ENCODE data around the gene EI24. TPM values are rescaled to one million over a fixed set of nuclear protein-coding genes. Genes with fewer than 3 reads are reported as not detected.
A peak's percentile ranks its signal among the peaks of the same experiment; 100 is the strongest.

The EI24 gene
- total and polyA plus RNA-seq, 9 of the 15 experiments (the other 6 are each of a cell fraction or from before 2014, with no cell fraction given) = 50.4 to 260 (median 168) TPM

DNA sequence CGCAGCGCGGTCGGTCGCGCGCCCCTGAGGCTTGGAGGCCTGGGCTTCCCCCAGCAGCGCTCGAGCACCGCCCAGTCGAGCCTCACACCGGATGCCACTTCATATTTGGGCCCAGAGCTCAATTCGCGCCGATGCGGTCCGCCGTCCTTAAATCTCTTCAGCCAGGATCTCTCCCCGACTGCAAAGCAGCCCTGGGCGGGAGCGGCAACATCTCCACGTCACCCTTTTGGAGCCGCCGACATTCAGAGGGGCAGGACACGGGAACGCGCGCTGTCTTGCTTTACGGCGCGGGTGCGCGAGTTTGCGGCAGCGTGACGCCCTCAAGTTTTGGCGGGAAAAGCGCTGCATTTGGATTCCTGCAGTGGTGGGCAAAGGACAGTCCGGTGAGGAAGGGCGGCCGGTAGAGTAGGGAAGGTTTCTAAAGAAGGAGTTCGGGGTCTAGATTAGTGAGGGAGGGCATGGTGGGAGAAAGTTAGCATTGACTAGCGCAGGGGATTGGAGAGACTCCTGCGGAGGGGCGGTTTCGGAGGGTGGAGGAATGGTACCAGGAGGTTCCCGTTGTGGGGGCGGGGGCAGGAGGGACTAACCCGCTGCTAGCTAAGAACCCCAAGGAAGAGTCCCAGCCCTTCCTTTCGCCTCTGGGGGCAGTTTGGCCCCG lies 56.5 kb downstream of the EI24 start (continued):
- TF ChIP-seq, protein P1, sequence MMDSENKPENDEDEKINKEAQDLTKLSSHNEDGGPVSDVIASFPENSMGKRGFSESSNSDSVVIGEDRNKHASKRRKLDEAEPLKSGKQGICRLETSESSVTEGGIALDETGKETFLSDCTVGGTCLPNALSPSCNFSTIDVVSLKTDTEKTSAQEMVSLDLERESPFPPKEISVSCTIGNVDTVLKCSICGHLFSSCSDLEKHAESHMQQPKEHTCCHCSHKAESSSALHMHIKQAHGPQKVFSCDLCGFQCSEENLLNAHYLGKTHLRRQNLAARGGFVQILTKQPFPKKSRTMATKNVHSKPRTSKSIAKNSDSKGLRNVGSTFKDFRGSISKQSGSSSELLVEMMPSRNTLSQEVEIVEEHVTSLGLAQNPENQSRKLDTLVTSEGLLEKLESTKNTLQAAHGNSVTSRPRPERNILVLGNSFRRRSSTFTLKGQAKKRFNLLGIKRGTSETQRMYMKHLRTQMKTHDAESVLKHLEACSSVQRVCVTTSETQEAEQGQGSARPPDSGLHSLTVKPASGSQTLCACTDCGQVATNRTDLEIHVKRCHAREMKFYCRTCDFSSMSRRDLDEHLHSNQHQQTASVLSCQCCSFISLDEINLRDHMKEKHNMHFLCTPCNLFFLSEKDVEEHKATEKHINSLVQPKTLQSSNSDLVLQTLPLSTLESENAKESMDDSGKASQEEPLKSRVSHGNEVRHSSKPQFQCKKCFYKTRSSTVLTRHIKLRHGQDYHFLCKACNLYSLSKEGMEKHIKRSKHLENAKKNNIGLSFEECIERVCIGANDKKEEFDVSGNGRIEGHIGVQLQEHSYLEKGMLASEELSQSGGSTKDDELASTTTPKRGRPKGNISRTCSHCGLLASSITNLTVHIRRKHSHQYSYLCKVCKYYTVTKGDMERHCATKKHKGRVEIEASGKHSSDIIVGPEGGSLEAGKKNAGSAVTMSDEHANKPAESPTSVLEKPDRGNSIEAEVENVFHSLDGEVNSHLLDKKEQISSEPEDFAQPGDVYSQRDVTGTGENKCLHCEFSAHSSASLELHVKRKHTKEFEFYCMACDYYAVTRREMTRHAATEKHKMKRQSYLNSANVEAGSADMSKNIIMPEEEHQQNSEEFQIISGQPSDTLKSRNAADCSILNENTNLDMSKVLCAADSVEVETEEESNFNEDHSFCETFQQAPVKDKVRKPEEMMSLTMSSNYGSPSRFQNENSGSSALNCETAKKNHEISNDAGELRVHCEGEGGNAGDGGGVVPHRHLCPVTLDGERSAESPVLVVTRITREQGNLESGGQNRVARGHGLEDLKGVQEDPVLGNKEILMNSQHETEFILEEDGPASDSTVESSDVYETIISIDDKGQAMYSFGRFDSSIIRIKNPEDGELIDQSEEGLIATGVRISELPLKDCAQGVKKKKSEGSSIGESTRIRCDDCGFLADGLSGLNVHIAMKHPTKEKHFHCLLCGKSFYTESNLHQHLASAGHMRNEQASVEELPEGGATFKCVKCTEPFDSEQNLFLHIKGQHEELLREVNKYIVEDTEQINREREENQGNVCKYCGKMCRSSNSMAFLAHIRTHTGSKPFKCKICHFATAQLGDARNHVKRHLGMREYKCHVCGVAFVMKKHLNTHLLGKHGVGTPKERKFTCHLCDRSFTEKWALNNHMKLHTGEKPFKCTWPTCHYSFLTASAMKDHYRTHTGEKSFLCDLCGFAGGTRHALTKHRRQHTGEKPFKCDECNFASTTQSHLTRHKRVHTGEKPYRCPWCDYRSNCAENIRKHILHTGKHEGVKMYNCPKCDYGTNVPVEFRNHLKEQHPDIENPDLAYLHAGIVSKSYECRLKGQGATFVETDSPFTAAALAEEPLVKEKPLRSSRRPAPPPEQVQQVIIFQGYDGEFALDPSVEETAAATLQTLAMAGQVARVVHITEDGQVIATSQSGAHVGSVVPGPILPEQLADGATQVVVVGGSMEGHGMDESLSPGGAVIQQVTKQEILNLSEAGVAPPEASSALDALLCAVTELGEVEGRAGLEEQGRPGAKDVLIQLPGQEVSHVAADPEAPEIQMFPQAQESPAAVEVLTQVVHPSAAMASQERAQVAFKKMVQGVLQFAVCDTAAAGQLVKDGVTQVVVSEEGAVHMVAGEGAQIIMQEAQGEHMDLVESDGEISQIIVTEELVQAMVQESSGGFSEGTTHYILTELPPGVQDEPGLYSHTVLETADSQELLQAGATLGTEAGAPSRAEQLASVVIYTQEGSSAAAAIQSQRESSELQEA (IDR thresholded peaks at IDR 0.05; ENCODE audit: low read depth) = peak; percentile 88
- TF ChIP-seq ELF1 (tag; IDR thresholded peaks at IDR 0.05) (no peak), ATF7 (IDR thresholded peaks at IDR 0.05) (peak; percentile 90), SNIP1 (IDR thresholded peaks at IDR 0.05; ENCODE audit: low read depth) (no peak; the same call in 1 of the 2 replicates), TCF7L2 (IDR thresholded peaks at IDR 0.05; ENCODE audit: low read depth, low read length) (no peak), ETV1 (tag; conservative IDR thresholded peaks at IDR 0.05; ENCODE audit: low read depth) (peak; percentile 83)
- TF ChIP-seq, protein P2, sequence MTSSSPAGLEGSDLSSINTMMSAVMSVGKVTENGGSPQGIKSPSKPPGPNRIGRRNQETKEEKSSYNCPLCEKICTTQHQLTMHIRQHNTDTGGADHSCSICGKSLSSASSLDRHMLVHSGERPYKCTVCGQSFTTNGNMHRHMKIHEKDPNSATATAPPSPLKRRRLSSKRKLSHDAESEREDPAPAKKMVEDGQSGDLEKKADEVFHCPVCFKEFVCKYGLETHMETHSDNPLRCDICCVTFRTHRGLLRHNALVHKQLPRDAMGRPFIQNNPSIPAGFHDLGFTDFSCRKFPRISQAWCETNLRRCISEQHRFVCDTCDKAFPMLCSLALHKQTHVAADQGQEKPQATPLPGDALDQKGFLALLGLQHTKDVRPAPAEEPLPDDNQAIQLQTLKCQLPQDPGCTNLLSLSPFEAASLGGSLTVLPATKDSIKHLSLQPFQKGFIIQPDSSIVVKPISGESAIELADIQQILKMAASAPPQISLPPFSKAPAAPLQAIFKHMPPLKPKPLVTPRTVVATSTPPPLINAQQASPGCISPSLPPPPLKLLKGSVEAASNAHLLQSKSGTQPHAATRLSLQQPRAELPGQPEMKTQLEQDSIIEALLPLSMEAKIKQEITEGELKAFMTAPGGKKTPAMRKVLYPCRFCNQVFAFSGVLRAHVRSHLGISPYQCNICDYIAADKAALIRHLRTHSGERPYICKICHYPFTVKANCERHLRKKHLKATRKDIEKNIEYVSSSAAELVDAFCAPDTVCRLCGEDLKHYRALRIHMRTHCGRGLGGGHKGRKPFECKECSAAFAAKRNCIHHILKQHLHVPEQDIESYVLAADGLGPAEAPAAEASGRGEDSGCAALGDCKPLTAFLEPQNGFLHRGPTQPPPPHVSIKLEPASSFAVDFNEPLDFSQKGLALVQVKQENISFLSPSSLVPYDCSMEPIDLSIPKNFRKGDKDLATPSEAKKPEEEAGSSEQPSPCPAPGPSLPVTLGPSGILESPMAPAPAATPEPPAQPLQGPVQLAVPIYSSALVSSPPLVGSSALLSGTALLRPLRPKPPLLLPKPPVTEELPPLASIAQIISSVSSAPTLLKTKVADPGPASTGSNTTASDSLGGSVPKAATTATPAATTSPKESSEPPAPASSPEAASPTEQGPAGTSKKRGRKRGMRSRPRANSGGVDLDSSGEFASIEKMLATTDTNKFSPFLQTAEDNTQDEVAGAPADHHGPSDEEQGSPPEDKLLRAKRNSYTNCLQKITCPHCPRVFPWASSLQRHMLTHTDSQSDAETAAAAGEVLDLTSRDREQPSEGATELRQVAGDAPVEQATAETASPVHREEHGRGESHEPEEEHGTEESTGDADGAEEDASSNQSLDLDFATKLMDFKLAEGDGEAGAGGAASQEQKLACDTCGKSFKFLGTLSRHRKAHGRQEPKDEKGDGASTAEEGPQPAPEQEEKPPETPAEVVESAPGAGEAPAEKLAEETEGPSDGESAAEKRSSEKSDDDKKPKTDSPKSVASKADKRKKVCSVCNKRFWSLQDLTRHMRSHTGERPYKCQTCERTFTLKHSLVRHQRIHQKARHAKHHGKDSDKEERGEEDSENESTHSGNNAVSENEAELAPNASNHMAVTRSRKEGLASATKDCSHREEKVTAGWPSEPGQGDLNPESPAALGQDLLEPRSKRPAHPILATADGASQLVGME (CRISPR knock-in tag; IDR thresholded peaks at IDR 0.05) = no peak
- TF ChIP-seq, protein P3, sequence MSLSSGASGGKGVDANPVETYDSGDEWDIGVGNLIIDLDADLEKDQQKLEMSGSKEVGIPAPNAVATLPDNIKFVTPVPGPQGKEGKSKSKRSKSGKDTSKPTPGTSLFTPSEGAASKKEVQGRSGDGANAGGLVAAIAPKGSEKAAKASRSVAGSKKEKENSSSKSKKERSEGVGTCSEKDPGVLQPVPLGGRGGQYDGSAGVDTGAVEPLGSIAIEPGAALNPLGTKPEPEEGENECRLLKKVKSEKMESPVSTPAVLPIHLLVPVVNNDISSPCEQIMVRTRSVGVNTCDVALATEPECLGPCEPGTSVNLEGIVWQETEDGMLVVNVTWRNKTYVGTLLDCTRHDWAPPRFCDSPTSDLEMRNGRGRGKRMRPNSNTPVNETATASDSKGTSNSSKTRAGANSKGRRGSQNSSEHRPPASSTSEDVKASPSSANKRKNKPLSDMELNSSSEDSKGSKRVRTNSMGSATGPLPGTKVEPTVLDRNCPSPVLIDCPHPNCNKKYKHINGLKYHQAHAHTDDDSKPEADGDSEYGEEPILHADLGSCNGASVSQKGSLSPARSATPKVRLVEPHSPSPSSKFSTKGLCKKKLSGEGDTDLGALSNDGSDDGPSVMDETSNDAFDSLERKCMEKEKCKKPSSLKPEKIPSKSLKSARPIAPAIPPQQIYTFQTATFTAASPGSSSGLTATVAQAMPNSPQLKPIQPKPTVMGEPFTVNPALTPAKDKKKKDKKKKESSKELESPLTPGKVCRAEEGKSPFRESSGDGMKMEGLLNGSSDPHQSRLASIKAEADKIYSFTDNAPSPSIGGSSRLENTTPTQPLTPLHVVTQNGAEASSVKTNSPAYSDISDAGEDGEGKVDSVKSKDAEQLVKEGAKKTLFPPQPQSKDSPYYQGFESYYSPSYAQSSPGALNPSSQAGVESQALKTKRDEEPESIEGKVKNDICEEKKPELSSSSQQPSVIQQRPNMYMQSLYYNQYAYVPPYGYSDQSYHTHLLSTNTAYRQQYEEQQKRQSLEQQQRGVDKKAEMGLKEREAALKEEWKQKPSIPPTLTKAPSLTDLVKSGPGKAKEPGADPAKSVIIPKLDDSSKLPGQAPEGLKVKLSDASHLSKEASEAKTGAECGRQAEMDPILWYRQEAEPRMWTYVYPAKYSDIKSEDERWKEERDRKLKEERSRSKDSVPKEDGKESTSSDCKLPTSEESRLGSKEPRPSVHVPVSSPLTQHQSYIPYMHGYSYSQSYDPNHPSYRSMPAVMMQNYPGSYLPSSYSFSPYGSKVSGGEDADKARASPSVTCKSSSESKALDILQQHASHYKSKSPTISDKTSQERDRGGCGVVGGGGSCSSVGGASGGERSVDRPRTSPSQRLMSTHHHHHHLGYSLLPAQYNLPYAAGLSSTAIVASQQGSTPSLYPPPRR (CRISPR knock-in tag; IDR thresholded peaks at IDR 0.05; ENCODE audit: borderline replicate concordance) = peak; percentile 78; the same call in 1 of the 2 replicates
